HG02970 (cell line): Measurements from ENCODE around the gene SSNA1.

Experiments used
- ATAC-seq: cut with Tn5 transposase; IDR thresholded peaks from one replicate; pipeline ENCODE4 v1.9.1; 2021; ENCODE audit warnings: mild to moderate bottlenecking, moderate library complexity, moderate number of reproducible peaks; ENCODE audit not compliant: unreplicated experiment, low FRiP score

The SSNA1 gene

DNA sequence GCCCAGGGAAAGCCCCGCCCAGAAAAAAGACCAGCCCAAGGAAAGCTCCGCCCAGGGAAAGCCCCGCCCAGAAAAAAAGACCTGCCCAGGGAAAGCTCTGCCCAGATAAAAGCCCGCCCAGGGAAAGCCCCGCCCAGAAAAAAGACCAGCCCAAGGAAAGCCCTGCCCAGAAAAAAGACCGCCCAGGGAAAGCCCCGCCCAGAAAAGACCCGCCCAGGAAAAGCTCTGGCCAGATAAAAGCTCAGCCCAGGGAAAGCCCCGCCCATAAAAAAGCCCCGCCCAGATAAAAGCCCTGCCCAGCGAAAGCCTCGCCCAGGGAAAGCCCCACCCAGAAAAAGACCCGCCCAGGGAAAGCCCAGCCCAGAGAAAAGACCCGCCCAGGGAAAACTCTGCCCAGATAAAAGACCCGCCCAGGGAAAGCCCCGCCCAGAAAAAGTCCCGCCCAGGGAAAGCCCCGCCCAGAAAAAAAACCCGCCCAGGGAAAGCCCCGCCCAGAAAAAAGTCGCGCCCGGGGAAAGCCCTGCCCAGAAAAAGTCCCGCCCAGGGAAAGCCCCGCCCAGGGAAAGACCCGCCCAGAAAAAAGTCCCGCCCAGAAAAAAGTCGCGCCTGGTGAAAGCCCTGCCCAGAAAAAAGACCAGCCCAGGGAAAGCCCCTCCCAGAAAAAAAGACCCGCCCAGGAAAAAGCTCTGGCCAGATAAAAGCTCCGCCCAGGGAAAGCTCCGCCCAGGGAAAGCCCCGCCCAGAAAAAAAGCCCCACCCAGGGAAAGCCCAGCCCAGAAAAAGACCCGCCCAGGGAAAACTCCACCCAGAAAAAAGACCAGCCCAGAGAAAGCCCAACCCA is 37.6 kb upstream of the SSNA1 start:
- ATAC-seq = peak; percentile 47

GRCh38 chr9:137152844-137153405 is 35.6 kb upstream of the SSNA1 start:
- no peak for ATAC-seq

- ATAC-seq = no peak
These were observed 31.7 kb upstream of the SSNA1 start for GRCh38 chr9:137156567-137157375.

GRCh38 chr9:137157618-137158415 is 30.7 kb upstream of the SSNA1 start:
- no peak for ATAC-seq

- no peak for ATAC-seq
These were observed 29.9 kb upstream of the SSNA1 start for GRCh38 chr9:137158625-137159024.

DNA sequence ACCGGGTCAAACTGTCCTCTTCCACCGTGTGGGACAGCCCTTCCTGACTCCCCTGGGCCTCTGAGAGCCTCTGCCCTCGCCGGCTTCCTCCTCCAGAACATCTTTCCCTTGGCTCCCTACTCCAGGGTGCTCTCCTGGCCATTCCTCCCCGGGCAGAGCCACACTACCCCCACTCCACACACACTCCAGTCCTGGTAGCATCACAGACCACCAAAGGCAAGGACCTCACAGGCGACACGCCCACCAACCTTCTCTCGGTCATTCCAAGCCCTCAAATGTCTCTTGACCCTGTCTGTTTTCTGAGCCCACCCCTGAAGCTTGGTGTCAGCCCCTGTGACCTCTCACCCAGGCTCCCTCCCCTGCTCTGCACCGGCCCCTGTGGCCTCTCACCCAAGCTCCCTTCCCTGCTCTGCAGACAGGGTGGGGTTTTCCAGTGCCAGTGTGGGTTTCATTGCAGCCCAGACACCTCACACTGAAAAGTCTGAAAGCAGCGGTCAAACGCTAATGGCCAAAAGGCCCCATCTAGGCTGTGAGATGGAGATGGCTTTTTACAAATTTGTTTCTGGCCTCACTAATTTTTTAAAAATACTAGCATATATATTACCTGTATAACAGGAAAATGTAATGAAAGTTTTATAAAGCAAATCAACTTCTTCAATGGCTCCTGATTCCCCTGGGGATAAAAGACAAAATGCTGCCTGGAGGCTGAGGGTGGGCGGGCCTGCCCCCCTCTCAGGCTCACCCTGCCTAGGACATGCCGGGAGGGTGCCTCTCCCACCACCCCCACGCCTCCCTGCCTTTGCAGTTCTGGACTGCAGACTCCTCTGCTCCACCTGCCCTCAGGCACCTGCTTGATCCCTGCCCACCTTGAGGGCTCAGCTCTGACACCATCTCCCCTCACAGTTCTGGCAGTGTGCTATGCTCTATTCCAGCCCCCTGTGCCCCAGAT is 29.1 kb upstream of the SSNA1 start:
- ATAC-seq = no peak

GRCh38 chr9:137160054-137160425 is 28.4 kb upstream of the SSNA1 start:
- no peak for ATAC-seq

- no peak for ATAC-seq
These were observed 27.5 kb upstream of the SSNA1 start for GRCh38 chr9:137160716-137161557.

DNA sequence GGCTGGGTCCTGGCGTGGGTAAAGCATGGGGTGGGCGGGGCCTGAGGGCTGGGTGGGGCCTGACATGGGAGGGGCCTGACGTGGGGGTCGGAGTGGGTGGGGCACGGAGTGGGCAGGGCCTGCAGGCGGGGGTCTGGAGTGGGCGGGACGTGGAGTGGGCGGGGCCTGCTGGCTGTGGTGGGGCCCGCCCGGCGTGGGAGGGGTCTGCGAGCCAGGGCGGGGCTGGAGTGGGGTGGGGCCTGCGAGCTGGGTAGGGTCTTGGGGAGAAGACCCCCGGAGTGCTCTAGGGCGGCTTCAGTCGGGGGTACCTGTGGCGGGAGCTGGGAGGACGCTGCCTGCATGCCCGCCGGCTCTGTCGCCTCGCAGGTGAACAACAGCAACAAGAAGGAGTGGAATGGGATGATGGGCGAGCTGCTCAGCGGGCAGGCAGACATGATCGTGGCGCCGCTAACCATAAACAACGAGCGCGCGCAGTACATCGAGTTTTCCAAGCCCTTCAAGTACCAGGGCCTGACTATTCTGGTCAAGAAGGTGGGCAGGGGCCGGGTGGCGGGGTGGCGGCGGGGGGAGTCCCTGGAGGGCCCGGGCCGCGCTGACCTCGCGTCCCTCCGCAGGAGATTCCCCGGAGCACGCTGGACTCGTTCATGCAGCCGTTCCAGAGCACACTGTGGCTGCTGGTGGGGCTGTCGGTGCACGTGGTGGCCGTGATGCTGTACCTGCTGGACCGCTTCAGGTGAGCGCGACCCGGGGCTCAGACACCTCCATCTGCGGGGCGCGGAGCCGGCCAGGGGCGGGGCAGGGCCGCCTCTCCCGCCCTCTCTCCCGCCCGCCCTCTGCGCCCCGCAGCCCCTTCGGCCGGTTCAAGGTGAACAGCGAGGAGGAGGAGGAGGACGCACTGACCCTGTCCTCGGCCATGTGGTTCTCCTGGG is 26.7 kb upstream of the SSNA1 start:
- no peak for ATAC-seq

DNA sequence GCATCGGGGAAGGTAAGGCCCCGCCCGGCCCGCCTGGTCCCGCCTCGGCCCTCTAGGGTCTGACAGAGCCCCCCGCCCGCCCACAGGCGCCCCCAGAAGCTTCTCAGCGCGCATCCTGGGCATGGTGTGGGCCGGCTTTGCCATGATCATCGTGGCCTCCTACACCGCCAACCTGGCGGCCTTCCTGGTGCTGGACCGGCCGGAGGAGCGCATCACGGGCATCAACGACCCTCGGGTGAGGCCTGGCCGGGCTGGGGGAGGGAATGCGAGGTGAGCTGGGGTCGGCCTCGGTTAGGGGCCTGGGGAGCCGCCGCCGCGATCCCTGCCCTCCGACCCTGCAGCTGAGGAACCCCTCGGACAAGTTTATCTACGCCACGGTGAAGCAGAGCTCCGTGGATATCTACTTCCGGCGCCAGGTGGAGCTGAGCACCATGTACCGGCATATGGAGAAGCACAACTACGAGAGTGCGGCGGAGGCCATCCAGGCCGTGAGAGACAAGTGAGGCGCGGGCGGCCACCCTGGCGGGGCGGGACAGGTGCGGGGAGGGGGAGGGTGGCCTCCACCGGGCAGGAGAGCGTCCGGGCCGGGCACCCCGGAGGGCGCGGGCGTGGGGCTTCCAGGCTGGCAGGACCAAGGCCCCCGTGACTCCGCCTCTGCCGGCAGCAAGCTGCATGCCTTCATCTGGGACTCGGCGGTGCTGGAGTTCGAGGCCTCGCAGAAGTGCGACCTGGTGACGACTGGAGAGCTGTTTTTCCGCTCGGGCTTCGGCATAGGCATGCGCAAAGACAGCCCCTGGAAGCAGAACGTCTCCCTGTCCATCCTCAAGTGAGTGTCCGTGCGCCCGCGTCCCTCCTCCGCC is 25.7 kb upstream of the SSNA1 start:
- ATAC-seq = no peak

DNA sequence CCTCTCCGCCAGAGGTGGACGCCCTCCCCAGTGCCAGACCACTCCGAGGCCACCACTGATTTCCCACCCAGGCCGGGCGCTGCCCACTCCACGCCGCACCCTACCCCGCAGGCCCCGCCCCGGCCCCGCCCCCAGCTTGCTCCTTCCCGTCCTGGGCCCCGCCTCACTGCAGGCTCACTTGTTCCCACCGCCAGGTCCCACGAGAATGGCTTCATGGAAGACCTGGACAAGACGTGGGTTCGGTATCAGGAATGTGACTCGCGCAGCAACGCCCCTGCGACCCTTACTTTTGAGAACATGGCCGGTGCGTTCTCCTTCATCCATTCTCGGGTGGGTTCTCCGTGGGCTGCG is 25.1 kb upstream of the SSNA1 start:
- ATAC-seq = no peak

GRCh38 chr9:137163805-137164204 is 24.7 kb upstream of the SSNA1 start:
- no peak for ATAC-seq

- ATAC-seq = no peak
These were observed 23.9 kb upstream of the SSNA1 start for GRCh38 chr9:137164370-137165249.

- no peak for ATAC-seq
These were observed 23.1 kb upstream of the SSNA1 start for GRCh38 chr9:137165250-137165836.
